ENCODE data around the gene AIFM1. TPM values are rescaled to one million over a fixed set of nuclear protein-coding genes. Genes with fewer than 3 reads are reported as not detected.

Gene AIFM1
- total and polyA plus RNA-seq, 2 of the 4 experiments (the other 2 are of a cell fraction), result 22.0 to 27.4 TPM

GRCh38 chrX:130167040-130167439, 1.4 kb upstream of the AIFM1 start:
- no peak overlapping the region for H3K23ac ChIP-seq (ENCODE audit: low read depth, low read length)
- in situ Hi-C loops (cut with MboI; ENCODE audit: low sequenced_read_pairs) (no loop called here), dilution Hi-C loops (cut with HindIII; ENCODE audit: low sequenced_read_pairs, unreplicated experiment) (no loop called here), intact Hi-C loops (cut with micrococcal nuclease) (no loop called here)
- 0 out of 2 replicates have a peak, but pooled peaks cover under 1% of the 10 kb centered on the region for H3K9me1 ChIP-seq (ENCODE audit: insufficient read depth, low read length)
- H3K27me3 ChIP-seq (ENCODE audit: control insufficient read depth, insufficient read depth, low read length), result no peaks in the 10 kb centered on the region
- TF ChIP-seq, protein P1, sequence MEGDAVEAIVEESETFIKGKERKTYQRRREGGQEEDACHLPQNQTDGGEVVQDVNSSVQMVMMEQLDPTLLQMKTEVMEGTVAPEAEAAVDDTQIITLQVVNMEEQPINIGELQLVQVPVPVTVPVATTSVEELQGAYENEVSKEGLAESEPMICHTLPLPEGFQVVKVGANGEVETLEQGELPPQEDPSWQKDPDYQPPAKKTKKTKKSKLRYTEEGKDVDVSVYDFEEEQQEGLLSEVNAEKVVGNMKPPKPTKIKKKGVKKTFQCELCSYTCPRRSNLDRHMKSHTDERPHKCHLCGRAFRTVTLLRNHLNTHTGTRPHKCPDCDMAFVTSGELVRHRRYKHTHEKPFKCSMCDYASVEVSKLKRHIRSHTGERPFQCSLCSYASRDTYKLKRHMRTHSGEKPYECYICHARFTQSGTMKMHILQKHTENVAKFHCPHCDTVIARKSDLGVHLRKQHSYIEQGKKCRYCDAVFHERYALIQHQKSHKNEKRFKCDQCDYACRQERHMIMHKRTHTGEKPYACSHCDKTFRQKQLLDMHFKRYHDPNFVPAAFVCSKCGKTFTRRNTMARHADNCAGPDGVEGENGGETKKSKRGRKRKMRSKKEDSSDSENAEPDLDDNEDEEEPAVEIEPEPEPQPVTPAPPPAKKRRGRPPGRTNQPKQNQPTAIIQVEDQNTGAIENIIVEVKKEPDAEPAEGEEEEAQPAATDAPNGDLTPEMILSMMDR (conservative IDR thresholded peaks at IDR 0.05; ENCODE audit: low read depth, low read length), result no peak
- TF ChIP-seq MAZ (IDR thresholded peaks at IDR 0.05; ENCODE audit: borderline replicate concordance, low read depth, low read length) (no peak), BHLHE40 (IDR thresholded peaks at IDR 0.05; ENCODE audit: low read depth, low read length) (no peak), CHD1 (IDR thresholded peaks at IDR 0.05; ENCODE audit: low read depth, low read length) (no peak), RFX5 (IDR thresholded peaks at IDR 0.05; ENCODE audit: low read depth, low read length) (no peak), MAFK (IDR thresholded peaks at IDR 0.05; ENCODE audit: low read depth, low read length) (no peak), MXI1 (IDR thresholded peaks at IDR 0.05; ENCODE audit: borderline replicate concordance, low read depth, low read length) (no peak), CEBPB (IDR thresholded peaks at IDR 0.05; ENCODE audit: low read depth, low read length) (no peak), USF2 (IDR thresholded peaks at IDR 0.05; ENCODE audit: low read depth, low read length) (no peak)
- no peaks in the 10 kb centered on the region for H3K9me3 ChIP-seq (ENCODE audit: control insufficient read depth, insufficient read depth, low read length)
- no peak overlapping the region for H2BK120ac ChIP-seq (ENCODE audit: low read depth, low read length)
- no peaks in the 10 kb centered on the region for H4K20me1 ChIP-seq (ENCODE audit: insufficient read depth, low read length)
- H3K79me1 ChIP-seq (ENCODE audit: low read depth in 1 of 2, low read length in 2 of 2), result peaks cover 7 to 8% of the 10 kb centered on the region in 2 experiments; a peak in 2 of 4 replicates
- H3K9ac ChIP-seq (ENCODE audit: low read depth, low read length), result no peak overlapping the region
- H2BK5ac ChIP-seq (ENCODE audit: low read depth, low read length, poor library complexity, severe bottlenecking), result no peak overlapping the region
- H3K36me3 ChIP-seq (ENCODE audit: control insufficient read depth, insufficient read depth, low read length), result no peaks in the 10 kb centered on the region
- H4K91ac ChIP-seq (ENCODE audit: insufficient read depth, low read depth, low read length), result no peak overlapping the region
- H3K4ac ChIP-seq (ENCODE audit: low read depth, low read length), result no peak overlapping the region
- no peak overlapping the region for H2AK9ac ChIP-seq (replicated peaks; ENCODE audit: low read depth, low read length, poor library complexity)
- H2BK20ac ChIP-seq (ENCODE audit: low read depth, low read length), result no peak overlapping the region
- ChIA-PET POLR2A (ENCODE audit: unreplicated experiment) (no interaction called here), CTCF (no interaction called here)
- no peak overlapping the region for H2AK5ac ChIP-seq (ENCODE audit: low read depth, low read length)
- no peak overlapping the region for H4K5ac ChIP-seq (ENCODE audit: low read depth, low read length)
- no peak overlapping the region for H3K18ac ChIP-seq (ENCODE audit: low read depth, low read length)
- H2AFZ ChIP-seq (replicated peaks; ENCODE audit: low read length, poor library complexity), result no peak overlapping the region
- H3K4me1 ChIP-seq (ENCODE audit: control insufficient read depth, insufficient read depth, low read length), result no peaks in the 10 kb centered on the region
- no peak overlapping the region for H3K14ac ChIP-seq (replicated peaks; ENCODE audit: low read depth, low read length)
- H3K27ac ChIP-seq (ENCODE audit: insufficient read depth, low read length), result no peak overlapping the region
- no TSS peak for BruUV-seq (replicated peaks)
- ATAC-seq (ENCODE audit: low read depth), result no peak
- no peak overlapping the region for H3K4me3 ChIP-seq (ENCODE audit: insufficient read depth, low read depth, low read length)
- H4K8ac ChIP-seq (ENCODE audit: low read depth in 2 of 2, low read length in 2 of 2), result no peak overlapping the region
- WGBS, 2 experiments (ENCODE audit: extremely low coverage in 2 of 2, insufficient read length in 1 of 2), result 67% methylated on average over 1 of the region's 4 CpGs; no CpG with 5 or more reads in 1 of the 2 experiments
- H3K4me2 ChIP-seq (ENCODE audit: low read depth, low read length), result no peak overlapping the region
- DNase-seq, result no peak
- no peak overlapping the region for H2BK15ac ChIP-seq (ENCODE audit: low read depth, low read length)
- H3K56ac ChIP-seq (ENCODE audit: extremely low read depth, insufficient read depth, low read length), result no peak overlapping the region

Data from IMR-90 (cell line).